Cerebellar cortex (tissue), 1 donor: ENCODE data around the gene OR2C3.
"Not testable (repeated sequence)": the region's sequence is repeated elsewhere in the genome, so short reads cannot be mapped to it uniquely, and the experiment has no call there.

Experiments
- DNase-seq: peaks from one replicate; pipeline ENCODE4 v3.0.0-alpha.2; 2015; ENCODE audit warnings: low spot score

OR2C3 gene

DNA sequence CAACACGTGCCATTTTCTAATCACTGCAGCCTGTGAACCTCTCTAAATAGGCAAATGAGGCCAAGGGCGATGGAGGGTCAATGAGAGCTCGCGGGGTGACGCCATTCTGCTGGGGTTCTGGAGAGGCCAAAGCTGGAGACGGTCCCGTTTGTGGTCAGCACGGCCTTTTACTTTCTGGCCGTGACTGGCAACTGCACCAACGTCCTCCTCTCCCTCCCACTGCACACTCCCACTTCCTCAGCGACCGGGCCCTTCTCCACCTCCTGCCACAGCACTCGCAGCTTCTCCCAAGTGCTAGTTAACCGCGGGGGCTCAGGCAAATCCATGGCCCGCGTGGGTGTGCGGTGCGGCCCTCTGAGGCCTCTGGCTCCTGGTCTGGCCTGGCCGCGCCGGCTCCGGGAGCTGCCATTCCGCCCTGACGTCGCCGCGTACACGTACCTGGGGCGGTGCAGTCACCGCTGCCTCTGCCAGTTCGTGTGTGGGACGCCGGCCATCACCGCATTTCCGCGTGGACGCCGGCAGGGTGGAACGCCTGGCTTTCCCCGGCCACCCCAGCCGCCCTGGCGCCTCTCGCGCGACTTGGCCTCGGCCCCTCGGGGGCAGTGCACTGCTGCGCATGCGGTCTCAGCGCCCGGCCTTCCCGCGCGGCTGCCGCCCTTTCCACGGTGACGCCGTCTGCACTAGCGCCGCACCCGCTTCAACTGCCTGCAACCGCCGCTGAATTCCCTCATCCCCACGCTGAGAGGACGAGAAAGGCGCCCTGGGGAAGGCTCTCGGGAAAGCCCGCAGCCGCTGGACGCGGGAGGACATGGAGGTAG, 18.2 kb downstream of the OR2C3 start:
- DNase-seq: no peak

GRCh38 chr1:247506831-247507230, 29.4 kb downstream of the OR2C3 start:
- peak; percentile 75 for DNase-seq

DNA sequence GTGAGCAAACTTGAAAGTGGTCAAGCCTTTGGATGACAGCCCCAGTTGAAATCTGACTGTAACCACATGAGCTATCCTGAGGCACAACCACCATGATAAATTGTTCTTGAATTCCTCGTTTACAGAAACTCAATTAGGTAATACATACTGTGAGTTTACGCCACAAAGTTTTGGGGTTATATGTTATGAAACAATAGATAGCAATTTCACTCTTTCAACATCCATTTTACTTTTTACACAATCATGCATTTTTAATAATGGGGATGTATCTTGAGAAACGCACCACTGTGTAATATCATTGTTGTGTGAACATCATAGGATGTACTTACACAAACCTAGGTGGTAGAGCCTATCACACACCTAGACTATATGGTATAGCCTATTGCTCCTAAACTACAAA, 35.4 kb downstream of the OR2C3 start:
- DNase-seq: no peak

- peak; percentile 21 for DNase-seq
Observed at GRCh38 chr1:247496581-247497285, 39.5 kb downstream of the OR2C3 start.

DNA sequence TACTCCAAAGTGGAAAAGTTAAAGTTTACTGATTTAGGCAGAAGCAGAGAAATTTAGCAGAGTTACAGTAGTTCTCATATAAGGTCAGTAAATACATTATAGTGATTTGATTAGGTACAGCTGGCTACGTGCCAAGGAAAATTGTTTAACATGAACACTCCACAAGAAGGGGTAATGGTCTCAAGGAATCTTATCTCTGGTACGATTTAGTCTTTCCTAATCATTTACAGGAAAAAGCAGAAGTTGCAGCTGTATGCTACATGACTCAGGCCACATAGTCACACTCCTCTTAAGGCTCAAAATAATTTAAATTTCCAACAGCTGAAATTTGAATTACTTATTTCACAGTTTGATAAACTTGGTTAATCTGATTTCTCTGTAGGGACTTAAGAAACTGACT, 41.5 kb downstream of the OR2C3 start:
- no peak for DNase-seq

- no peak for DNase-seq
Observed at GRCh38 chr1:247493106-247493505, 43.1 kb downstream of the OR2C3 start.

DNA sequence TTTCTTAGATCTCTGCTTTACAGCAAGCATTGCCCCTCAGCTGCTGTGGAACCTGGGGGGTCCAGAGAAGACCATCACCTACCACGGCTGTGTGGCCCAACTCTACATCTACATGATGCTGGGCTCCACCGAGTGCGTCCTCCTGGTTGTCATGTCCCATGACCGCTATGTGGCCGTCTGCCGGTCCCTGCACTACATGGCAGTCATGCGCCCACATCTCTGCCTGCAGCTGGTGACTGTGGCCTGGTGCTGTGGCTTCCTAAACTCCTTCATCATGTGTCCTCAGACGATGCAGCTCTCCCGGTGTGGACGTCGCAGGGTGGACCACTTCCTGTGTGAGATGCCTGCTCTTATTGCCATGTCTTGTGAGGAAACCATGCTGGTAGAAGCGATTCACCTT, 44.9 kb downstream of the OR2C3 start:
- no peak for DNase-seq

- DNase-seq: peak; percentile 50
Observed at GRCh38 chr1:247487057-247487456, 49.2 kb downstream of the OR2C3 start.

- no peak for DNase-seq
Observed at GRCh38 chr1:247482747-247483146, 53.5 kb downstream of the OR2C3 start.

- not testable (repeated sequence) for DNase-seq
Observed at GRCh38 chr1:247476328-247477058, 59.7 kb downstream of the OR2C3 start.

DNA sequence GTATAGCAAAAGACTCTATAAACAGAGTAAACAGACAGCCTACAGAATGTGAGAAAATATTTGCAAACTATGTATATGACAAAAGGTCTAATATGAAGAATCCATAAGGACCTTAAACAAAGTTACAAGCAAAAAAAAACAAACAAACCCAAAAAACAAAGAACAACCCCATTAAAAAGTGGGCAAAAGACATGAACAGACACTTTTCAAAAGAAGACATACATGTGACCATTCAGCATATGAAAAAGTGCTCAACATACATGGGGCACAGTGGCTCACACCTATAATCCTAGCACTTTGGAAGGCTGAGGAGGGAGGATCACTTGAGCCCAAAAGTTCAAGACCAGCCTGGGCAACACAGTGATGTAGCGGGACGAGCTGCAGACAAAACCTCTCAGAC, 60.4 kb downstream of the OR2C3 start:
- DNase-seq: no peak
